ENCODE measurements around the gene STK17B. TPM values are rescaled to one million over a fixed set of nuclear protein-coding genes. Genes with fewer than 3 reads are reported as not detected.

Gene STK17B
- total and polyA plus RNA-seq, 9 of the 15 experiments (the other 6 are each of a cell fraction or from before 2014, with no cell fraction given): 2.3 to 17.7 (median 8.5) TPM

DNA sequence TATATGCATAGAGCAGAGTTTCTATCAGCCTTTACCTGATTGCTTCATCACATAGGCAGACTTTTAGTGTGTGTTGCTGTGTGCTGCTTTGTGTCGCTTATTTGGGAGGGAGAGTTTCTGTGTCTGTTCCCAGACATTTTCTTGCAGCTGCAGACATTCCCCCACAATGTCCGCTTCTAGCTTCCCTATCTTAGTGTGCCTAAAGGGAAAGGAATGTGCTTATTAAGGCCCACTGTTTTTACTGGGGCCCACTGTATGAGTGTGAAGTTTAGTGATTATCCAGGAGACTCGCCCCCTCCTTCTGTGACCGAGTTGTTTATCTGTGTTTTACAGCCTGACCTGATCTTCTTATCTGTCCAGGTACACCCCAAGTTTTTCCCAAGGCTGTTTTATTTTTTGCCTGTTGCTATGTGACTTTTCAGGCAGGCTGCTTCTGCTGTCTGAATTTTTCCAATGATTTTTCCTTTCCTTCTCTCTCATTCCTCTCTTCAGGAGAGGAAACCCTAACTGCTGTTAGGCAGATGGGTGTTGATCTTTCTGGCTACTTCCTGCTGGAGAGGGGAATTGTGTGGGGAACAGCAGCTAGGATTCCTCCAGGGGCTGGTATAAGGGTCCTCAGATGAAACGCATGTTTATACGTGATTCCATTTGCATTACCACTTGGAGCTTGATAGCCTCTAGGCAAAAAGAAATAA, 47.6 kb downstream of the STK17B start (continued):
- TF ChIP-seq RBM22 (IDR thresholded peaks at IDR 0.05; ENCODE audit: low read depth, low read length, poor library complexity, severe bottlenecking): no peak
- TF ChIP-seq ZBTB1 (CRISPR knock-in tag; IDR thresholded peaks at IDR 0.05; ENCODE audit: borderline replicate concordance, low read depth): no peak
- TF ChIP-seq, protein P1, sequence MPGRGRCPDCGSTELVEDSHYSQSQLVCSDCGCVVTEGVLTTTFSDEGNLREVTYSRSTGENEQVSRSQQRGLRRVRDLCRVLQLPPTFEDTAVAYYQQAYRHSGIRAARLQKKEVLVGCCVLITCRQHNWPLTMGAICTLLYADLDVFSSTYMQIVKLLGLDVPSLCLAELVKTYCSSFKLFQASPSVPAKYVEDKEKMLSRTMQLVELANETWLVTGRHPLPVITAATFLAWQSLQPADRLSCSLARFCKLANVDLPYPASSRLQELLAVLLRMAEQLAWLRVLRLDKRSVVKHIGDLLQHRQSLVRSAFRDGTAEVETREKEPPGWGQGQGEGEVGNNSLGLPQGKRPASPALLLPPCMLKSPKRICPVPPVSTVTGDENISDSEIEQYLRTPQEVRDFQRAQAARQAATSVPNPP (IDR thresholded peaks at IDR 0.05; ENCODE audit: borderline replicate concordance, insufficient read depth, insufficient read length): no peak
- TF ChIP-seq ZNF764 (CRISPR knock-in tag; IDR thresholded peaks at IDR 0.05; ENCODE audit: low read depth): no peak
- TF ChIP-seq, protein P2, sequence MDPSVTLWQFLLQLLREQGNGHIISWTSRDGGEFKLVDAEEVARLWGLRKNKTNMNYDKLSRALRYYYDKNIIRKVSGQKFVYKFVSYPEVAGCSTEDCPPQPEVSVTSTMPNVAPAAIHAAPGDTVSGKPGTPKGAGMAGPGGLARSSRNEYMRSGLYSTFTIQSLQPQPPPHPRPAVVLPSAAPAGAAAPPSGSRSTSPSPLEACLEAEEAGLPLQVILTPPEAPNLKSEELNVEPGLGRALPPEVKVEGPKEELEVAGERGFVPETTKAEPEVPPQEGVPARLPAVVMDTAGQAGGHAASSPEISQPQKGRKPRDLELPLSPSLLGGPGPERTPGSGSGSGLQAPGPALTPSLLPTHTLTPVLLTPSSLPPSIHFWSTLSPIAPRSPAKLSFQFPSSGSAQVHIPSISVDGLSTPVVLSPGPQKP (CRISPR knock-in tag; IDR thresholded peaks at IDR 0.05): no peak
- TF ChIP-seq ZNF766 (CRISPR knock-in tag; conservative IDR thresholded peaks at IDR 0.05): 0 out of 2 replicates have a peak, but pooled peaks have one; percentile 33
- no peak for TF ChIP-seq ZNF146 (CRISPR knock-in tag; IDR thresholded peaks at IDR 0.05; ENCODE audit: unreplicated experiment)
- TF ChIP-seq DPF2 (IDR thresholded peaks at IDR 0.05): peak; percentile 88
- peak; percentile 90 for TF ChIP-seq TAL1 (IDR thresholded peaks at IDR 0.05)
- TF ChIP-seq FUS (optimal IDR thresholded peaks at IDR 0.05; ENCODE audit: low read depth, low read length): no peak
- peak; percentile 40 for TF ChIP-seq DACH1 (IDR thresholded peaks at IDR 0.05; ENCODE audit: partially characterized antibody)
- no peak for TF ChIP-seq ZNF134 (CRISPR knock-in tag; conservative IDR thresholded peaks at IDR 0.05)
- no peak for TF ChIP-seq ZNF717 (CRISPR knock-in tag; IDR thresholded peaks at IDR 0.05)
- no peak for TF ChIP-seq NFIX (CRISPR knock-in tag; IDR thresholded peaks at IDR 0.05; ENCODE audit: low read depth)
- no peak for TF ChIP-seq IRF2 (CRISPR knock-in tag; IDR thresholded peaks at IDR 0.05)
- TF ChIP-seq, protein P3, sequence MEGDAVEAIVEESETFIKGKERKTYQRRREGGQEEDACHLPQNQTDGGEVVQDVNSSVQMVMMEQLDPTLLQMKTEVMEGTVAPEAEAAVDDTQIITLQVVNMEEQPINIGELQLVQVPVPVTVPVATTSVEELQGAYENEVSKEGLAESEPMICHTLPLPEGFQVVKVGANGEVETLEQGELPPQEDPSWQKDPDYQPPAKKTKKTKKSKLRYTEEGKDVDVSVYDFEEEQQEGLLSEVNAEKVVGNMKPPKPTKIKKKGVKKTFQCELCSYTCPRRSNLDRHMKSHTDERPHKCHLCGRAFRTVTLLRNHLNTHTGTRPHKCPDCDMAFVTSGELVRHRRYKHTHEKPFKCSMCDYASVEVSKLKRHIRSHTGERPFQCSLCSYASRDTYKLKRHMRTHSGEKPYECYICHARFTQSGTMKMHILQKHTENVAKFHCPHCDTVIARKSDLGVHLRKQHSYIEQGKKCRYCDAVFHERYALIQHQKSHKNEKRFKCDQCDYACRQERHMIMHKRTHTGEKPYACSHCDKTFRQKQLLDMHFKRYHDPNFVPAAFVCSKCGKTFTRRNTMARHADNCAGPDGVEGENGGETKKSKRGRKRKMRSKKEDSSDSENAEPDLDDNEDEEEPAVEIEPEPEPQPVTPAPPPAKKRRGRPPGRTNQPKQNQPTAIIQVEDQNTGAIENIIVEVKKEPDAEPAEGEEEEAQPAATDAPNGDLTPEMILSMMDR (IDR thresholded peaks at IDR 0.05 in 2 of 3, conservative IDR thresholded peaks at IDR 0.05 in 1 of 3; ENCODE audit: insufficient read depth in 2 of 3, low read depth in 1 of 3, low read length in 3 of 3): no peak
- TF ChIP-seq, protein P4, sequence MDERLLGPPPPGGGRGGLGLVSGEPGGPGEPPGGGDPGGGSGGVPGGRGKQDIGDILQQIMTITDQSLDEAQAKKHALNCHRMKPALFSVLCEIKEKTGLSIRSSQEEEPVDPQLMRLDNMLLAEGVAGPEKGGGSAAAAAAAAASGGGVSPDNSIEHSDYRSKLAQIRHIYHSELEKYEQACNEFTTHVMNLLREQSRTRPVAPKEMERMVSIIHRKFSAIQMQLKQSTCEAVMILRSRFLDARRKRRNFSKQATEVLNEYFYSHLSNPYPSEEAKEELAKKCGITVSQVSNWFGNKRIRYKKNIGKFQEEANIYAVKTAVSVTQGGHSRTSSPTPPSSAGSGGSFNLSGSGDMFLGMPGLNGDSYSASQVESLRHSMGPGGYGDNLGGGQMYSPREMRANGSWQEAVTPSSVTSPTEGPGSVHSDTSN (CRISPR knock-in tag; IDR thresholded peaks at IDR 0.05; ENCODE audit: low read depth): no peak
- TF ChIP-seq, protein P4 (tag; conservative IDR thresholded peaks at IDR 0.05; ENCODE audit: low read depth): no peak
- TF ChIP-seq ZFX (CRISPR knock-in tag; IDR thresholded peaks at IDR 0.05): peak; percentile 28; the same call in 1 of the 2 replicates
- TF ChIP-seq CBX2 (IDR thresholded peaks at IDR 0.05; ENCODE audit: insufficient read depth, low read length, poor library complexity, severe bottlenecking): no peak
